ENCODE measurements around the gene CACNA2D2. TPM values are rescaled to one million over a fixed set of nuclear protein-coding genes. Genes with fewer than 3 reads are reported as not detected.

Gene CACNA2D2
- total RNA-seq, 1 donor from 2014 or later, result 0.40 TPM

DNA sequence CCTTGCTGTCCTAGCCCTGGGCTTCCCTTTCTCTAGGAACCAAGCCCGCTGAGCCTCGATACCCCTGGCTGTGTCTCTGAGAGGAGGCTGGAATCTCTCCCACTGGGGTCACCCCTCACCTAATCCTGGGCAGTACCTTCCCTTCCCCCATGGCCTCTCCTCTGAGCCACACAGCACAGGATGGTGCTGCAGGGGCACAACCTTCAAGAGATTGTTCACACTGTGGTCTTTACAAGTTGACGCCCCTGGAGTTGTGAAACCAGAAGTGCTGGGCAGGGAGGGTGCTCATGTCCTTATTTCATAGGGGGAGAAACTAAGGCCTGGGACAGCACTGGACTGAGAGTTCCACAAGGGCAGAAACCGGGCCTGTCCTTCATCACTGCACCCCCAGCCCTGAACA is 73.2 kb downstream of the CACNA2D2 start:
- Mint-ChIP-seq H3K36me3 (ENCODE audit: low read depth) (no peaks in the 10 kb centered on the region), H3K27me3 (ENCODE audit: low read depth) (peaks cover 25% of the 10 kb centered on the region), H3K27ac (ENCODE audit: unreplicated experiment) (no peak overlapping the region), H3K4me1 (ENCODE audit: low read depth) (no peaks in the 10 kb centered on the region), H3K4me3 (ENCODE audit: unreplicated experiment) (no peak overlapping the region), H3K9me3 (ENCODE audit: low read depth) (no peaks in the 10 kb centered on the region)
- DNase-seq (ENCODE audit: low spot score), result no peak
- TF ChIP-seq, protein P1, sequence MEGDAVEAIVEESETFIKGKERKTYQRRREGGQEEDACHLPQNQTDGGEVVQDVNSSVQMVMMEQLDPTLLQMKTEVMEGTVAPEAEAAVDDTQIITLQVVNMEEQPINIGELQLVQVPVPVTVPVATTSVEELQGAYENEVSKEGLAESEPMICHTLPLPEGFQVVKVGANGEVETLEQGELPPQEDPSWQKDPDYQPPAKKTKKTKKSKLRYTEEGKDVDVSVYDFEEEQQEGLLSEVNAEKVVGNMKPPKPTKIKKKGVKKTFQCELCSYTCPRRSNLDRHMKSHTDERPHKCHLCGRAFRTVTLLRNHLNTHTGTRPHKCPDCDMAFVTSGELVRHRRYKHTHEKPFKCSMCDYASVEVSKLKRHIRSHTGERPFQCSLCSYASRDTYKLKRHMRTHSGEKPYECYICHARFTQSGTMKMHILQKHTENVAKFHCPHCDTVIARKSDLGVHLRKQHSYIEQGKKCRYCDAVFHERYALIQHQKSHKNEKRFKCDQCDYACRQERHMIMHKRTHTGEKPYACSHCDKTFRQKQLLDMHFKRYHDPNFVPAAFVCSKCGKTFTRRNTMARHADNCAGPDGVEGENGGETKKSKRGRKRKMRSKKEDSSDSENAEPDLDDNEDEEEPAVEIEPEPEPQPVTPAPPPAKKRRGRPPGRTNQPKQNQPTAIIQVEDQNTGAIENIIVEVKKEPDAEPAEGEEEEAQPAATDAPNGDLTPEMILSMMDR (IDR thresholded peaks at IDR 0.05), result no peak

DNA sequence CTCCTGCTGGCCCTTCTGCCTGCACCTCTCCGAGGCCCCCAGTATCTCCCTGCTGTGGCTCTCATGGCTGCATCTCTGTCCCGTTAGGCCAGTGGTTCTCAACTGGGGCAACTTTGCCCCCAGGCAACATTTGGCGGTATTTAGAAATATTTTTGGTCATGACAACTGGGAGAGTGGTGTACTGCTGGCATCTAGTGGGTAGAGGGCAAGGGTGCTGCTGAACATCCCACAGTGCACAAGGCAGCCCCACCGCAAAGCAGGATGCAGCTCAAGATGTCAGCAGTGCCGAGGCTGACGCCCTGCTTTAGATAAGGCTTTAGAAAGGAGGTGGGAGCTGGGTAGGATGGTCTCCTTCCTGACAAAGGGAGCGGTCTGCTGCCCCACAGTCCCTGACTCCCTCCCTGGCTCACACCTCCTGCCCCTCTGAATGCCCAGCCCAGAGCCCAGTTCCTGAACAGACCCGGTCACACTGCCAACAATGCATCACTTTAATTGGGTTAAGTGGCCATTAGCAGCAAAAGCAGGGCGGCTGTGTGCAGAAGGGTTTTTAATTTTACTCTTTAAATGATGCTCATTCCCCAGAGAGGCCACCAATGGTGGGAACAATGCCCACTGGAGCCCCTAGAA is 75.3 kb downstream of the CACNA2D2 start:
- TF ChIP-seq, protein P1 (IDR thresholded peaks at IDR 0.05), result peak; percentile 41
- no peaks in the 10 kb centered on the region for H3K4me1 Mint-ChIP-seq (ENCODE audit: low read depth)
- H3K36me3 Mint-ChIP-seq (ENCODE audit: low read depth), result no peaks in the 10 kb centered on the region
- no peak overlapping the region for H3K27ac Mint-ChIP-seq (ENCODE audit: unreplicated experiment)
- no peak overlapping the region for H3K4me3 Mint-ChIP-seq (ENCODE audit: unreplicated experiment)
- no peak for DNase-seq (ENCODE audit: low spot score)
- H3K27me3 Mint-ChIP-seq (ENCODE audit: low read depth), result peaks cover 21% of the 10 kb centered on the region
- no peaks in the 10 kb centered on the region for H3K9me3 Mint-ChIP-seq (ENCODE audit: low read depth)

DNA sequence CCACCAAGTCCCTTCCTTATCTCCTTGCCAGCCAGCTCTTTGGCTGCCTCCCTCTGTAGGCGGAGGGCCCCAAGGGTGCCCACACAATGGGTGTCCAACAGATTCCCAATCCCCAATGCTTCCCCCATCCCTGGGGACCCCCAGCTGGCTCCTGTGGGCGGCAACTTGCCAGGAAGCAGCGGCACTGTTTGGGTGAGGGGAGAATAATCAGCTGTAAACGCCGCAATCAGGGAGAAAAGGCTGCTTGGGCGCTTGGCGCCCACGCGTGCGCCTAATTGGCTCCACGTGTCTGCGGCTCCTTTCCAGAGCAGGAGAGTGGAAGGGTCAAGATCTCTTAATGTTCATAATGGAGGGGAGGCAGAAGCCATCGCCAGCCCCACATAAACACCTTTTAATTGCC is 76.2 kb downstream of the CACNA2D2 start:
- Mint-ChIP-seq H3K9me3 (ENCODE audit: low read depth) (no peaks in the 10 kb centered on the region), H3K27me3 (ENCODE audit: low read depth) (peaks cover 25% of the 10 kb centered on the region), H3K27ac (ENCODE audit: unreplicated experiment) (no peak overlapping the region), H3K4me1 (ENCODE audit: low read depth) (no peaks in the 10 kb centered on the region), H3K4me3 (ENCODE audit: unreplicated experiment) (no peak overlapping the region), H3K36me3 (ENCODE audit: low read depth) (no peaks in the 10 kb centered on the region)
- no peak for DNase-seq (ENCODE audit: low spot score)
- TF ChIP-seq, protein P1 (IDR thresholded peaks at IDR 0.05), result no peak

DNA sequence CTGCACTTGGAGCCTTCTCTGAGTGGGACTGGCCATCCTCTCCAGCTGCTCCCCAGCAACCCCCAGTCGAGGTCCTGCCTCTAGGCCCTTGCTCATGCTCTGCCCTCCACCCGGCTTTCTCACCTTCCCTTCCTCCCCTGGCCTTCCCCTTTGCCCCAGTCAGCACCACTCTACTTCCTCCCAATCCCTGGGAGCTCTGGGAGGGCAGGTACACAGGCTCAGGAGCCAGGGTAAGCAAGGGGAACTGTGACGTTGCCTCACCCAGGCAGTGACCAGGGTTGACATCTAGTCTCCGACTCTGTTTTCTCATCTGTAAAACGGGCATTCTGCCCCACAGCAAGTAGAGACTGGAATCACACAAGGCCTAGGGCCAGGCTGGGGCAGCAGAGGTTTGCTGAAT is 77.5 kb downstream of the CACNA2D2 start:
- Mint-ChIP-seq H3K4me3 (ENCODE audit: unreplicated experiment) (no peak overlapping the region), H3K36me3 (ENCODE audit: low read depth) (no peaks in the 10 kb centered on the region), H3K27me3 (ENCODE audit: low read depth) (peaks cover 27% of the 10 kb centered on the region), H3K4me1 (ENCODE audit: low read depth) (no peaks in the 10 kb centered on the region), H3K27ac (ENCODE audit: unreplicated experiment) (no peak overlapping the region), H3K9me3 (ENCODE audit: low read depth) (no peaks in the 10 kb centered on the region)
- no peak for DNase-seq (ENCODE audit: low spot score)
- TF ChIP-seq, protein P1 (IDR thresholded peaks at IDR 0.05), result no peak

DNA sequence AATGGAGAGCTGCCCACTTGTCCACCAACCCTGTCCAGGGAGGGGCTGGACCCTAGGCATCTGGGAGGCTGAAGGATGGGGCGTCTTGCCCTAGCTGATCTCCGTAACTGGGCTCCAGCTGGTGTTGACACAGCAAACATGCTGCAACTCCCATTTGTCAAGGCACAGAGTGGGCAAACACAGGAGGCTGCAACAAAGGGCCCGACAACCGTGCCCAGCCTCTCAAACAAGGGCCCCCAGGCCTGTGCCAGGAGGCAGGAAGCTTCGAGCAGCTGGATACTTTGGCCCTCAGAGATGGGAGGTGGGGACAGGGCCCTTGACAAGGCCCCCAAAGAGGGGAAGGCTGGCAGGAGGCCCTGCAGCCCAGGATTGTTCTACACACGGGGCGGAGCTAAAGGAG is 79.9 kb downstream of the CACNA2D2 start:
- Mint-ChIP-seq H3K36me3 (ENCODE audit: low read depth) (no peaks in the 10 kb centered on the region), H3K9me3 (ENCODE audit: low read depth) (no peaks in the 10 kb centered on the region), H3K27me3 (ENCODE audit: low read depth) (peaks cover 26% of the 10 kb centered on the region), H3K4me1 (ENCODE audit: low read depth) (no peaks in the 10 kb centered on the region), H3K27ac (ENCODE audit: unreplicated experiment) (no peak overlapping the region), H3K4me3 (ENCODE audit: unreplicated experiment) (no peak overlapping the region)
- no peak for DNase-seq (ENCODE audit: low spot score)
- TF ChIP-seq, protein P1 (IDR thresholded peaks at IDR 0.05), result no peak

Measured in chondrocyte (in vitro differentiated cells).